Cortex of kidney (tissue), 1 donor: ENCODE measurements around the gene SDCCAG8.

Experiments used
- DNase-seq: peaks from one replicate; lab custom pipeline; 2025; lab: John Stamatoyannopoulos, UW

Gene SDCCAG8

GRCh38 chr1:243391355-243391754 lies 135.5 kb downstream of the SDCCAG8 start:
- no peak for DNase-seq

GRCh38 chr1:243393096-243393495 lies 137.3 kb downstream of the SDCCAG8 start:
- DNase-seq: no peak

- no peak for DNase-seq
These were observed 138.2 kb downstream of the SDCCAG8 start for GRCh38 chr1:243394066-243394465.

GRCh38 chr1:243394601-243395464 lies 139.0 kb downstream of the SDCCAG8 start:
- DNase-seq: no peak

GRCh38 chr1:243396424-243396823 lies 140.6 kb downstream of the SDCCAG8 start:
- DNase-seq: no peak

- no peak for DNase-seq
These were observed 141.0 kb downstream of the SDCCAG8 start for GRCh38 chr1:243396876-243397275.

GRCh38 chr1:243397613-243398321 lies 141.9 kb downstream of the SDCCAG8 start:
- DNase-seq: no peak

GRCh38 chr1:243399561-243400155 lies 143.8 kb downstream of the SDCCAG8 start:
- DNase-seq: no peak

GRCh38 chr1:243402868-243403267 lies 147.0 kb downstream of the SDCCAG8 start:
- DNase-seq: no peak

GRCh38 chr1:243406424-243406823 lies 150.6 kb downstream of the SDCCAG8 start:
- no peak for DNase-seq

- DNase-seq: no peak
These were observed 151.6 kb downstream of the SDCCAG8 start for GRCh38 chr1:243407284-243408018.

GRCh38 chr1:243408479-243408878 lies 152.6 kb downstream of the SDCCAG8 start:
- DNase-seq: no peak

- no peak for DNase-seq
These were observed 153.4 kb downstream of the SDCCAG8 start for GRCh38 chr1:243409284-243409683.

- DNase-seq: no peak
These were observed 155.6 kb downstream of the SDCCAG8 start for GRCh38 chr1:243411472-243411871.

GRCh38 chr1:243413431-243414151 lies 157.8 kb downstream of the SDCCAG8 start:
- no peak for DNase-seq

GRCh38 chr1:243414152-243414494 lies 158.3 kb downstream of the SDCCAG8 start:
- no peak for DNase-seq

- DNase-seq: no peak
These were observed 160.0 kb downstream of the SDCCAG8 start for GRCh38 chr1:243415663-243416408.

GRCh38 chr1:243416495-243416894 lies 160.7 kb downstream of the SDCCAG8 start:
- no peak for DNase-seq

GRCh38 chr1:243420016-243420945 lies 164.4 kb downstream of the SDCCAG8 start:
- no peak for DNase-seq
